ENCODE data around the gene PRKAA2.
A peak's percentile ranks its signal among the peaks of the same experiment; 100 is the strongest.

Gene PRKAA2

GRCh38 chr1:56686169-56686568, 41.1 kb downstream of the PRKAA2 start:
- Histone ChIP-seq H3K4me3 (ENCODE audit: low read length) (no peak overlapping the region), H3K36me3 (ENCODE audit: control insufficient read depth, insufficient read depth, low read length, severe bottlenecking) (no peaks in the 10 kb centered on the region), H3K4me1 (ENCODE audit: control insufficient read depth, insufficient read depth, low read length) (peaks cover 13% of the 10 kb centered on the region), H3K9me3 (ENCODE audit: control insufficient read depth, low read length) (no peaks in the 10 kb centered on the region), H3K9ac (ENCODE audit: low read length) (no peak overlapping the region), H3K27me3 (replicated peaks; ENCODE audit: control insufficient read depth, insufficient read depth, low read length) (no peaks in the 10 kb centered on the region)
- DNase-seq (ENCODE audit: low read depth) = peak; percentile 50

GRCh38 chr1:56688522-56689026, 43.5 kb downstream of the PRKAA2 start:
- no peak overlapping the region for H3K4me3 ChIP-seq (ENCODE audit: low read length)
- H3K36me3 ChIP-seq (ENCODE audit: control insufficient read depth, insufficient read depth, low read length, severe bottlenecking) = no peaks in the 10 kb centered on the region
- no peaks in the 10 kb centered on the region for H3K27me3 ChIP-seq (replicated peaks; ENCODE audit: control insufficient read depth, insufficient read depth, low read length)
- peak; percentile 50 for DNase-seq (ENCODE audit: low read depth)
- peaks cover 13% of the 10 kb centered on the region for H3K4me1 ChIP-seq (ENCODE audit: control insufficient read depth, insufficient read depth, low read length)
- no peak overlapping the region for H3K9ac ChIP-seq (ENCODE audit: low read length)
- H3K9me3 ChIP-seq (ENCODE audit: control insufficient read depth, low read length) = no peaks in the 10 kb centered on the region

GRCh38 chr1:56696663-56697062, 51.5 kb downstream of the PRKAA2 start:
- H3K9ac ChIP-seq (ENCODE audit: low read length) = no peak overlapping the region
- H3K27me3 ChIP-seq (replicated peaks; ENCODE audit: control insufficient read depth, insufficient read depth, low read length) = no peaks in the 10 kb centered on the region
- no peak for DNase-seq (ENCODE audit: low read depth)
- no peak overlapping the region for H3K4me3 ChIP-seq (ENCODE audit: low read length)
- no peaks in the 10 kb centered on the region for H3K4me1 ChIP-seq (ENCODE audit: control insufficient read depth, insufficient read depth, low read length)
- peaks cover 12% of the 10 kb centered on the region for H3K9me3 ChIP-seq (ENCODE audit: control insufficient read depth, low read length)
- H3K36me3 ChIP-seq (ENCODE audit: control insufficient read depth, insufficient read depth, low read length, severe bottlenecking) = no peaks in the 10 kb centered on the region

- peaks cover 26% of the 10 kb centered on the region for H3K9me3 ChIP-seq (ENCODE audit: control insufficient read depth, low read length)
- no peak overlapping the region for H3K4me3 ChIP-seq (ENCODE audit: low read length)
- no peaks in the 10 kb centered on the region for H3K4me1 ChIP-seq (ENCODE audit: control insufficient read depth, insufficient read depth, low read length)
- no peak overlapping the region for H3K9ac ChIP-seq (ENCODE audit: low read length)
- peaks cover 4% of the 10 kb centered on the region for H3K36me3 ChIP-seq (ENCODE audit: control insufficient read depth, insufficient read depth, low read length, severe bottlenecking)
- no peaks in the 10 kb centered on the region for H3K27me3 ChIP-seq (replicated peaks; ENCODE audit: control insufficient read depth, insufficient read depth, low read length)
- no peak for DNase-seq (ENCODE audit: low read depth)
These were observed 58.6 kb downstream of the PRKAA2 start for GRCh38 chr1:56703747-56704146.

GRCh38 chr1:56707379-56707778, 62.3 kb downstream of the PRKAA2 start:
- Histone ChIP-seq H3K36me3 (ENCODE audit: control insufficient read depth, insufficient read depth, low read length, severe bottlenecking) (peaks cover 4% of the 10 kb centered on the region), H3K27me3 (replicated peaks; ENCODE audit: control insufficient read depth, insufficient read depth, low read length) (no peaks in the 10 kb centered on the region), H3K9me3 (ENCODE audit: control insufficient read depth, low read length) (peaks cover 14% of the 10 kb centered on the region), H3K4me3 (ENCODE audit: low read length) (no peak overlapping the region), H3K9ac (ENCODE audit: low read length) (no peak overlapping the region), H3K4me1 (ENCODE audit: control insufficient read depth, insufficient read depth, low read length) (peaks cover 18% of the 10 kb centered on the region)
- no peak for DNase-seq (ENCODE audit: low read depth)

- Histone ChIP-seq H3K4me1 (ENCODE audit: control insufficient read depth, insufficient read depth, low read length) (peaks cover 18% of the 10 kb centered on the region), H3K9ac (ENCODE audit: low read length) (peak overlapping the region; percentile 28), H3K9me3 (ENCODE audit: control insufficient read depth, low read length) (peaks cover 2% of the 10 kb centered on the region), H3K4me3 (ENCODE audit: low read length) (no peak overlapping the region), H3K36me3 (ENCODE audit: control insufficient read depth, insufficient read depth, low read length, severe bottlenecking) (no peaks in the 10 kb centered on the region), H3K27me3 (replicated peaks; ENCODE audit: control insufficient read depth, insufficient read depth, low read length) (no peaks in the 10 kb centered on the region)
- DNase-seq (ENCODE audit: low read depth) = peak; percentile 86
These were observed 64.3 kb downstream of the PRKAA2 start for GRCh38 chr1:56709269-56709880.

GRCh38 chr1:56709995-56710394, 64.9 kb downstream of the PRKAA2 start:
- Histone ChIP-seq H3K4me3 (ENCODE audit: low read length) (no peak overlapping the region), H3K9me3 (ENCODE audit: control insufficient read depth, low read length) (no peaks in the 10 kb centered on the region), H3K9ac (ENCODE audit: low read length) (peak overlapping the region; percentile 30), H3K36me3 (ENCODE audit: control insufficient read depth, insufficient read depth, low read length, severe bottlenecking) (no peaks in the 10 kb centered on the region), H3K27me3 (replicated peaks; ENCODE audit: control insufficient read depth, insufficient read depth, low read length) (no peaks in the 10 kb centered on the region), H3K4me1 (ENCODE audit: control insufficient read depth, insufficient read depth, low read length) (peaks cover 21% of the 10 kb centered on the region)
- no peak for DNase-seq (ENCODE audit: low read depth)

- H3K36me3 ChIP-seq (ENCODE audit: control insufficient read depth, insufficient read depth, low read length, severe bottlenecking) = no peaks in the 10 kb centered on the region
- no peaks in the 10 kb centered on the region for H3K9me3 ChIP-seq (ENCODE audit: control insufficient read depth, low read length)
- H3K4me1 ChIP-seq (ENCODE audit: control insufficient read depth, insufficient read depth, low read length) = peaks cover 27% of the 10 kb centered on the region
- no peaks in the 10 kb centered on the region for H3K27me3 ChIP-seq (replicated peaks; ENCODE audit: control insufficient read depth, insufficient read depth, low read length)
- H3K9ac ChIP-seq (ENCODE audit: low read length) = peak overlapping the region; percentile 30
- peak; percentile 64 for DNase-seq (ENCODE audit: low read depth)
- H3K4me3 ChIP-seq (ENCODE audit: low read length) = peak overlapping the region; percentile 20
These were observed 65.5 kb downstream of the PRKAA2 start for GRCh38 chr1:56710646-56711045.

GRCh38 chr1:56712150-56712549, 67.0 kb downstream of the PRKAA2 start:
- peaks cover 28% of the 10 kb centered on the region for H3K4me1 ChIP-seq (ENCODE audit: control insufficient read depth, insufficient read depth, low read length)
- no peak for DNase-seq (ENCODE audit: low read depth)
- H3K4me3 ChIP-seq (ENCODE audit: low read length) = no peak overlapping the region
- H3K27me3 ChIP-seq (replicated peaks; ENCODE audit: control insufficient read depth, insufficient read depth, low read length) = no peaks in the 10 kb centered on the region
- H3K36me3 ChIP-seq (ENCODE audit: control insufficient read depth, insufficient read depth, low read length, severe bottlenecking) = no peaks in the 10 kb centered on the region
- no peaks in the 10 kb centered on the region for H3K9me3 ChIP-seq (ENCODE audit: control insufficient read depth, low read length)
- H3K9ac ChIP-seq (ENCODE audit: low read length) = no peak overlapping the region

- Histone ChIP-seq H3K9ac (ENCODE audit: low read length) (no peak overlapping the region), H3K36me3 (ENCODE audit: control insufficient read depth, insufficient read depth, low read length, severe bottlenecking) (no peaks in the 10 kb centered on the region), H3K27me3 (replicated peaks; ENCODE audit: control insufficient read depth, insufficient read depth, low read length) (no peaks in the 10 kb centered on the region), H3K4me3 (ENCODE audit: low read length) (no peak overlapping the region), H3K9me3 (ENCODE audit: control insufficient read depth, low read length) (no peaks in the 10 kb centered on the region), H3K4me1 (ENCODE audit: control insufficient read depth, insufficient read depth, low read length) (peaks cover 28% of the 10 kb centered on the region)
- DNase-seq (ENCODE audit: low read depth) = no peak
These were observed 68.0 kb downstream of the PRKAA2 start for GRCh38 chr1:56713112-56713511.

- Histone ChIP-seq H3K4me3 (ENCODE audit: low read length) (no peak overlapping the region), H3K36me3 (ENCODE audit: control insufficient read depth, insufficient read depth, low read length, severe bottlenecking) (no peaks in the 10 kb centered on the region), H3K9me3 (ENCODE audit: control insufficient read depth, low read length) (no peaks in the 10 kb centered on the region), H3K4me1 (ENCODE audit: control insufficient read depth, insufficient read depth, low read length) (peaks cover 25% of the 10 kb centered on the region), H3K9ac (ENCODE audit: low read length) (no peak overlapping the region), H3K27me3 (replicated peaks; ENCODE audit: control insufficient read depth, insufficient read depth, low read length) (no peaks in the 10 kb centered on the region)
- peak; percentile 32 for DNase-seq (ENCODE audit: low read depth)
These were observed 70.0 kb downstream of the PRKAA2 start for GRCh38 chr1:56715156-56715555.

- no peak for DNase-seq (ENCODE audit: low read depth)
- H3K27me3 ChIP-seq (replicated peaks; ENCODE audit: control insufficient read depth, insufficient read depth, low read length) = no peaks in the 10 kb centered on the region
- H3K9me3 ChIP-seq (ENCODE audit: control insufficient read depth, low read length) = no peaks in the 10 kb centered on the region
- H3K36me3 ChIP-seq (ENCODE audit: control insufficient read depth, insufficient read depth, low read length, severe bottlenecking) = no peaks in the 10 kb centered on the region
- H3K4me3 ChIP-seq (ENCODE audit: low read length) = no peak overlapping the region
- no peak overlapping the region for H3K9ac ChIP-seq (ENCODE audit: low read length)
- H3K4me1 ChIP-seq (ENCODE audit: control insufficient read depth, insufficient read depth, low read length) = peaks cover 10% of the 10 kb centered on the region
These were observed 74.1 kb downstream of the PRKAA2 start for GRCh38 chr1:56719171-56719570.
